ENCODE data around the gene MRPL49.
A peak's percentile ranks its signal among the peaks of the same experiment; 100 is the strongest.

The MRPL49 gene

GRCh38 chr11:65107751-65108468, 14.2 kb upstream of the MRPL49 start:
- H3K27me3 ChIP-seq, result no peaks in the 10 kb centered on the region
- peaks cover 5% of the 10 kb centered on the region for H3K4me1 ChIP-seq
- no peak overlapping the region for H3K4me3 ChIP-seq (ENCODE audit: low read depth, low read length)
- no peaks in the 10 kb centered on the region for H3K9me3 ChIP-seq
- peaks cover 5% of the 10 kb centered on the region for H3K36me3 ChIP-seq
- DNase-seq, result no peak
- no peak for TF ChIP-seq CTCF (IDR thresholded peaks at IDR 0.05; ENCODE audit: low read depth, low read length)

GRCh38 chr11:65108469-65109123, 13.5 kb upstream of the MRPL49 start:
- H3K4me1 ChIP-seq, result peaks cover 5% of the 10 kb centered on the region
- H3K36me3 ChIP-seq, result peaks cover 5% of the 10 kb centered on the region
- H3K4me3 ChIP-seq (ENCODE audit: low read depth, low read length), result no peak overlapping the region
- no peaks in the 10 kb centered on the region for H3K27me3 ChIP-seq
- no peaks in the 10 kb centered on the region for H3K9me3 ChIP-seq
- no peak for TF ChIP-seq CTCF (IDR thresholded peaks at IDR 0.05; ENCODE audit: low read depth, low read length)
- no peak for DNase-seq

GRCh38 chr11:65109231-65110198, 12.6 kb upstream of the MRPL49 start:
- no peak for TF ChIP-seq CTCF (IDR thresholded peaks at IDR 0.05; ENCODE audit: low read depth, low read length)
- no peak for DNase-seq
- H3K9me3 ChIP-seq, result no peaks in the 10 kb centered on the region
- no peak overlapping the region for H3K4me3 ChIP-seq (ENCODE audit: low read depth, low read length)
- peaks cover 5% of the 10 kb centered on the region for H3K36me3 ChIP-seq
- H3K4me1 ChIP-seq, result peaks cover 5% of the 10 kb centered on the region
- H3K27me3 ChIP-seq, result no peaks in the 10 kb centered on the region

GRCh38 chr11:65110354-65110861, 11.7 kb upstream of the MRPL49 start:
- TF ChIP-seq CTCF (IDR thresholded peaks at IDR 0.05; ENCODE audit: low read depth, low read length), result peak; percentile 77
- DNase-seq, result peak; percentile 81

GRCh38 chr11:65111159-65111743, 10.9 kb upstream of the MRPL49 start:
- Histone ChIP-seq H3K27me3 (no peaks in the 10 kb centered on the region), H3K9me3 (no peaks in the 10 kb centered on the region), H3K36me3 (peaks cover 7% of the 10 kb centered on the region), H3K4me3 (ENCODE audit: low read depth, low read length) (no peak overlapping the region), H3K4me1 (peaks cover 5% of the 10 kb centered on the region)
- no peak for TF ChIP-seq CTCF (IDR thresholded peaks at IDR 0.05; ENCODE audit: low read depth, low read length)
- DNase-seq, result no peak

More at GRCh38 chr11:65110354-65110861, 11.7 kb upstream of the MRPL49 start:
- Histone ChIP-seq H3K4me1 (peaks cover 5% of the 10 kb centered on the region), H3K36me3 (peaks cover 5% of the 10 kb centered on the region), H3K27me3 (no peaks in the 10 kb centered on the region), H3K4me3 (ENCODE audit: low read depth, low read length) (no peak overlapping the region), H3K9me3 (no peaks in the 10 kb centered on the region)

Data from BE2C (cell line).